Body of pancreas (tissue), 4 donors: Measurements from ENCODE around the gene PHTF2. TPM values are rescaled to one million over a fixed set of nuclear protein-coding genes. Genes with fewer than 3 reads are reported as not detected.

Experiments used
- ATAC-seq: fragments of 150-250 bp; one replicate; pipeline ENCODE4 v1.9.1; 2016
- DNase-seq, 4 donors: peaks; one replicate each; pipeline ENCODE4 v3.0.0-alpha.2; 2019
- H3K27ac ChIP-seq, 4 donors: fragments of 200-600 bp; sonication (generic); 1 replicate in 3 of 4; 2 replicates in 1 of 4; pipeline versions ENCODE4 v1.5.1 to v1.6.1; 2016 to 2019; ENCODE audit warnings: mild to moderate bottlenecking in 1 of 4, mixed read lengths in 1 of 4, moderate library complexity in 1 of 4
- H3K27me3 ChIP-seq, 2 donors: fragments of 200-600 bp; sonication (generic); one replicate each; pipeline ENCODE4 v1.6.0; 2016; ENCODE audit warnings: mild to moderate bottlenecking in 1 of 2
- H3K36me3 ChIP-seq, 2 donors: fragments of 200-600 bp; sonication (generic); replicated peaks in 1 of 2; 2 replicates each; pipeline ENCODE4 v1.5.1; 2016; ENCODE audit warnings: low read depth in 2 of 2; ENCODE audit not compliant: insufficient read depth in 1 of 2
- H3K4me1 ChIP-seq: fragments of 200-600 bp; sonication (generic); one replicate; pipeline ENCODE4 v1.6.0; 2016
- H3K4me3 ChIP-seq, 2 donors: fragments of 200-600 bp; sonication (generic); 1 replicate in 1 of 2; 2 replicates in 1 of 2; pipeline ENCODE4 v1.5.1; 2016 to 2019
- H3K9me3 ChIP-seq, 3 donors: fragments of 200-600 bp; sonication (generic); 1 replicate in 2 of 3; 2 replicates in 1 of 3; pipeline ENCODE4 v1.5.1; 2016
- POLR2A ChIP-seq, 3 donors: fragments of 450-650 bp; IDR thresholded peaks; one replicate each; pipeline ENCODE4 v1.6.1; 2016; ENCODE audit warnings: antibody characterized with exemption in 3 of 3, mild to moderate bottlenecking in 2 of 3
- WGBS, 2 donors: methylation state at CpG; one replicate each; pipeline ENCODE4 v1.1.5; 2017; 5-methylcytosine and 5-hydroxymethylcytosine counted together
- intact Hi-C: fragments of 100-400 bp; cut with DNase I; formaldehyde crosslinking; loops from one replicate; pipeline ENCODE4 v1.15.1; 2023
- total RNA-seq, 2 donors: library from RNA; depleted of rRNA; stranded (reverse); fragments of >200 nt; gene quantifications; one replicate each; pipeline ENCODE4 v1.1.0, GENCODE V29; 2016
- TF ChIP-seq, protein P1 (sequence below), 7 experiments: fragments of 450-650 bp in 4 of 7; fragments of 200-600 bp in 3 of 7; sonication (generic) in 3 of 7; IDR thresholded peaks; one replicate each; pipeline ENCODE4 v1.5.1; 2016 to 2019; ENCODE audit warnings: antibody characterized with exemption in 7 of 7

PHTF2 gene
- total RNA-seq, 2 donors from 2014 or later = 7.9 to 9.6 TPM

GRCh38 chr7:77979219-77979618 is 180.6 kb downstream of the PHTF2 start:
- TF ChIP-seq, protein P1, sequence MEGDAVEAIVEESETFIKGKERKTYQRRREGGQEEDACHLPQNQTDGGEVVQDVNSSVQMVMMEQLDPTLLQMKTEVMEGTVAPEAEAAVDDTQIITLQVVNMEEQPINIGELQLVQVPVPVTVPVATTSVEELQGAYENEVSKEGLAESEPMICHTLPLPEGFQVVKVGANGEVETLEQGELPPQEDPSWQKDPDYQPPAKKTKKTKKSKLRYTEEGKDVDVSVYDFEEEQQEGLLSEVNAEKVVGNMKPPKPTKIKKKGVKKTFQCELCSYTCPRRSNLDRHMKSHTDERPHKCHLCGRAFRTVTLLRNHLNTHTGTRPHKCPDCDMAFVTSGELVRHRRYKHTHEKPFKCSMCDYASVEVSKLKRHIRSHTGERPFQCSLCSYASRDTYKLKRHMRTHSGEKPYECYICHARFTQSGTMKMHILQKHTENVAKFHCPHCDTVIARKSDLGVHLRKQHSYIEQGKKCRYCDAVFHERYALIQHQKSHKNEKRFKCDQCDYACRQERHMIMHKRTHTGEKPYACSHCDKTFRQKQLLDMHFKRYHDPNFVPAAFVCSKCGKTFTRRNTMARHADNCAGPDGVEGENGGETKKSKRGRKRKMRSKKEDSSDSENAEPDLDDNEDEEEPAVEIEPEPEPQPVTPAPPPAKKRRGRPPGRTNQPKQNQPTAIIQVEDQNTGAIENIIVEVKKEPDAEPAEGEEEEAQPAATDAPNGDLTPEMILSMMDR (IDR thresholded peaks at IDR 0.05) = no peak
- no peak for TF ChIP-seq POLR2A (IDR thresholded peaks at IDR 0.05)
- ATAC-seq = no peak
- DNase-seq = no peak
- Histone ChIP-seq H3K27me3 (no peaks in the 10 kb centered on the region), H3K4me3 (no peak overlapping the region), H3K27ac (no peak overlapping the region), H3K4me1 (no peaks in the 10 kb centered on the region), H3K36me3 (no peaks in the 10 kb centered on the region), H3K9me3 (no peaks in the 10 kb centered on the region)
- 59 to 72% methylated on average over 5 of the region's 5 CpGs for WGBS, 2 donors
- intact Hi-C loops = no loop called here

GRCh38 chr7:77980087-77980713 is 181.6 kb downstream of the PHTF2 start:
- TF ChIP-seq POLR2A (IDR thresholded peaks at IDR 0.05) = no peak
- TF ChIP-seq, protein P1 (IDR thresholded peaks at IDR 0.05) = no peak
- Histone ChIP-seq H3K9me3 (no peaks in the 10 kb centered on the region), H3K4me1 (no peaks in the 10 kb centered on the region), H3K36me3 (no peaks in the 10 kb centered on the region), H3K27me3 (no peaks in the 10 kb centered on the region), H3K27ac (no peak overlapping the region), H3K4me3 (no peak overlapping the region)
- intact Hi-C loops = no loop called here
- no peak for DNase-seq
- ATAC-seq = no peak
- 65 to 76% methylated on average over 3 of the region's 3 CpGs for WGBS, 2 donors

DNA sequence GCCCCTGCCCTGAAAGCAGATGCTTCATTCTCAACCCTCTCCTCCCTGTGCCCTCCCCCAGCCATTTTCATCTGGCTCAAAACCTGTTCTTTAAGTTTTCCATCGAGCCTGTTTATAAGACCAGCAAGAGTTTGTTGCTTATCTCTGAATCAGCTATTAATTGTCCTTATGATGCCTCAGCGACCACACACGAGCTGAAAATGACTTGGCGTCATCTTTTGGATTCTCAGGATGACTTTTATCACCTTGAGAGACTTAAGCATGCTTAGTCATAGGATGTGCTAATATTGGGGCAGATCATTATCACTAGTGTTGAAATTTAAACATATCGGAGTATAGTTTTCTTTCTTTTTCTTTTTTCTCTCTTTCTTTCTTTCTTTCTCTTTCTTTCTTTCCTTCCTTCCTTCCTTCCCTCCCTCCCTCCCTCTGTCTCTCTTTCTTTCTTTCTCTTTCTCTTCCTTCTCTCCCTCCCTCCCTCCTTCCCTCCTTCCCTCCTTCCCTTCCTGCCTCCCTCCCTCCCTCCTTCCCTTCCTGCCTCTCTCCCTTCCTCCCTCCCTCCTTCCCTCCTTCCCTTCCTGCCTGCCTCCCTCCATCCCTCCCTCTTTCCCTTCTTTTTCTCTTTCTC is 184.5 kb downstream of the PHTF2 start:
- intact Hi-C loops = no loop called here
- Histone ChIP-seq H3K9me3 (no peaks in the 10 kb centered on the region), H3K27ac (no peak overlapping the region), H3K27me3 (no peaks in the 10 kb centered on the region), H3K36me3 (no peaks in the 10 kb centered on the region), H3K4me3 (no peak overlapping the region), H3K4me1 (no peaks in the 10 kb centered on the region)
- WGBS, 2 donors = 51 to 65% methylated on average over 5 of the region's 5 CpGs
- TF ChIP-seq, protein P1 (IDR thresholded peaks at IDR 0.05) = no peak
- no peak for TF ChIP-seq POLR2A (IDR thresholded peaks at IDR 0.05)
- ATAC-seq (no peak), DNase-seq (no peak)

GRCh38 chr7:77983973-77984372 is 185.4 kb downstream of the PHTF2 start:
- Histone ChIP-seq H3K27ac (no peak overlapping the region), H3K36me3 (no peaks in the 10 kb centered on the region), H3K27me3 (no peaks in the 10 kb centered on the region), H3K4me3 (no peak overlapping the region), H3K9me3 (no peaks in the 10 kb centered on the region), H3K4me1 (no peaks in the 10 kb centered on the region)
- DNase-seq = no peak
- 83 to 89% methylated on average over 4 of the region's 4 CpGs for WGBS, 2 donors
- no peak for TF ChIP-seq POLR2A (IDR thresholded peaks at IDR 0.05)
- TF ChIP-seq, protein P1 (IDR thresholded peaks at IDR 0.05) = no peak
- intact Hi-C loops = no loop called here
- no peak for ATAC-seq
